A549 treated with Mapracorat at 1 μM for 4 hours (cell line): Measurements from ENCODE around the gene DAPL1. TPM values are rescaled to one million over a fixed set of nuclear protein-coding genes. Genes with fewer than 3 reads are reported as not detected.

Experiments
- total RNA-seq: library from RNA; stranded (reverse); fragments of 200-300 nt; extraction: Qiagen RNA extraction; gene quantifications from 5 replicates; pipeline ENCODE4 v1.2.3, GENCODE V29; 2022

Gene DAPL1
- not detected in 5 replicates for total RNA-seq

GRCh38 chr2:158795195-158795924 is at the start of gene DAPL1:
DAPL1 (plus strand) TSS chr2:158795317; CDS start chr2:158795373, 56 bp downstream.

Other genes with a start within 250 kb of the DAPL1 start
- gene TANC1, start 173.3 kb downstream of the DAPL1 start, total RNA-seq = 7.6 to 9.9 TPM (median 9.4 TPM) in 5 replicates